IMR-90 (cell line): Measurements from ENCODE around the gene AMFR. TPM values are rescaled to one million over a fixed set of nuclear protein-coding genes. Genes with fewer than 3 reads are reported as not detected.

Experiments used
- ATAC-seq: fragments of 200-7000 bp; cut with Tn5 transposase; 2 replicates; pipeline ENCODE4 v1.9.1; 2020; ENCODE audit warnings: low read depth, mild to moderate bottlenecking, moderate library complexity
- BruUV-seq: library from RNA; stranded (reverse); fragments of 400-500 nt; replicated peaks from 2 replicates; lab custom pipeline; 2021; lab: Mats Ljungman, UMichigan
- CTCF ChIA-PET: fragments of 300-600 bp; formaldehyde crosslinking; extraction: SDS; loops from one replicate; lab custom pipeline; 2021; ENCODE audit warnings: antibody characterized with exemption; lab: Yijun Ruan, JAX
- POLR2A ChIA-PET: fragments of 300-600 bp; sonication (Branson Sonifier 250); formaldehyde crosslinking; loops from one replicate; lab custom pipeline; 2022; ENCODE audit warnings: antibody characterized with exemption; ENCODE audit not compliant: unreplicated experiment; lab: Charles Lee
- DNase-seq: peaks from one replicate; pipeline ENCODE4 v3.0.0; 2013
- H2AFZ ChIP-seq: replicated peaks from 2 replicates; pipeline ENCODE3; 2013; ENCODE audit warnings: low read length, mild to moderate bottlenecking; ENCODE audit not compliant: poor library complexity
- H2AK5ac ChIP-seq: 2 replicates; pipeline ENCODE4 v1.6.1; 2013; ENCODE audit warnings: low read depth, low read length, inconsistent platforms
- H2AK9ac ChIP-seq: replicated peaks from 2 replicates; pipeline ENCODE3; 2013; ENCODE audit warnings: mild to moderate bottlenecking, low read depth, low read length, moderate library complexity; ENCODE audit not compliant: poor library complexity
- H2BK120ac ChIP-seq: 2 replicates; pipeline ENCODE4 v1.6.1; 2013; ENCODE audit warnings: low read depth, low read length, inconsistent platforms
- H2BK15ac ChIP-seq: 3 replicates; pipeline ENCODE4 v1.6.1; 2013; ENCODE audit warnings: low read depth, low read length, inconsistent platforms
- H2BK20ac ChIP-seq: 2 replicates; pipeline ENCODE4 v1.6.1; 2013; ENCODE audit warnings: low read depth, mild to moderate bottlenecking, inconsistent platforms, low read length, moderate library complexity
- H2BK5ac ChIP-seq: 2 replicates; pipeline ENCODE4 v1.6.1; 2013; ENCODE audit warnings: mild to moderate bottlenecking, low read depth, low read length, inconsistent platforms; ENCODE audit not compliant: poor library complexity, severe bottlenecking
- H3K14ac ChIP-seq: replicated peaks from 2 replicates; pipeline ENCODE4 v1.6.1; 2013; ENCODE audit warnings: low read depth, low read length, inconsistent platforms
- H3K18ac ChIP-seq: 2 replicates; pipeline ENCODE4 v1.6.1; 2013; ENCODE audit warnings: low read depth, low read length, control low read depth
- H3K23ac ChIP-seq: 2 replicates; pipeline ENCODE4 v1.6.1; 2013; ENCODE audit warnings: low read depth, low read length, inconsistent platforms
- H3K27ac ChIP-seq: 2 replicates; pipeline ENCODE4 v1.5.1; 2013; ENCODE audit warnings: mild to moderate bottlenecking, control low read depth, low read length; ENCODE audit not compliant: insufficient read depth
- H3K27me3 ChIP-seq: 2 replicates; pipeline ENCODE4 v1.6.1; 2013; ENCODE audit warnings: low read length; ENCODE audit not compliant: control insufficient read depth, insufficient read depth
- H3K36me3 ChIP-seq: 2 replicates; pipeline ENCODE4 v1.6.1; 2013; ENCODE audit warnings: low read length, mixed read lengths; ENCODE audit not compliant: control insufficient read depth, insufficient read depth
- H3K4ac ChIP-seq: 2 replicates; pipeline ENCODE4 v1.6.1; 2013; ENCODE audit warnings: low read depth, low read length, inconsistent platforms
- H3K4me1 ChIP-seq: 2 replicates; pipeline ENCODE4 v1.6.1; 2013; ENCODE audit warnings: low read length, mixed read lengths; ENCODE audit not compliant: control insufficient read depth, insufficient read depth
- H3K4me2 ChIP-seq: 2 replicates; pipeline ENCODE4 v1.6.1; 2013; ENCODE audit warnings: low read depth, mild to moderate bottlenecking, control low read depth, low read length, moderate library complexity
- H3K4me3 ChIP-seq: 2 replicates; pipeline ENCODE4 v1.5.1; 2013; ENCODE audit warnings: low read depth, mild to moderate bottlenecking, control low read depth, low read length, moderate library complexity; ENCODE audit not compliant: insufficient read depth
- H3K56ac ChIP-seq: 2 replicates; pipeline ENCODE4 v1.6.1; 2013; ENCODE audit warnings: low read length, inconsistent platforms; ENCODE audit not compliant: insufficient read depth; ENCODE audit errors: extremely low read depth
- H3K79me1 ChIP-seq, 2 experiments: 2 replicates each; pipeline ENCODE4 v1.6.1; 2013; ENCODE audit warnings: low read length in 2 of 2, inconsistent platforms in 1 of 2, low read depth in 1 of 2
- H3K9ac ChIP-seq: 2 replicates; pipeline ENCODE4 v1.6.1; 2013; ENCODE audit warnings: low read depth, low read length, control low read depth
- H3K9me1 ChIP-seq: 2 replicates; pipeline ENCODE4 v1.6.1; 2013; ENCODE audit warnings: low read length, inconsistent platforms; ENCODE audit not compliant: insufficient read depth
- H3K9me3 ChIP-seq: 2 replicates; pipeline ENCODE4 v1.6.1; 2013; ENCODE audit warnings: low read length; ENCODE audit not compliant: control insufficient read depth, insufficient read depth
- H4K20me1 ChIP-seq: 2 replicates; pipeline ENCODE4 v1.6.1; 2013; ENCODE audit warnings: low read length, inconsistent platforms; ENCODE audit not compliant: insufficient read depth
- H4K5ac ChIP-seq: 2 replicates; pipeline ENCODE4 v1.6.1; 2013; ENCODE audit warnings: mild to moderate bottlenecking, low read depth, low read length, control low read depth
- H4K8ac ChIP-seq, 2 experiments: 2 replicates each; pipeline ENCODE4 v1.6.1; 2013; ENCODE audit warnings: low read depth in 2 of 2, low read length in 2 of 2, control low read depth in 1 of 2, inconsistent platforms in 1 of 2
- H4K91ac ChIP-seq: 2 replicates; pipeline ENCODE4 v1.6.1; 2013; ENCODE audit warnings: low read depth, low read length, inconsistent platforms; ENCODE audit not compliant: insufficient read depth
- BHLHE40 ChIP-seq: fragments of 150-350 bp; IDR thresholded peaks from 2 replicates; pipeline ENCODE4 v1.6.1; 2016; ENCODE audit warnings: mild to moderate bottlenecking, low read depth, low read length
- CEBPB ChIP-seq: IDR thresholded peaks from 2 replicates; pipeline ENCODE4 v1.6.1; 2012; ENCODE audit warnings: low read depth, low read length, improper control_type of control experiment
- CHD1 ChIP-seq: IDR thresholded peaks from 2 replicates; pipeline ENCODE4 v1.6.1; 2012; ENCODE audit warnings: low read depth, low read length, improper control_type of control experiment
- CTCF ChIP-seq: conservative IDR thresholded peaks from 2 replicates; pipeline ENCODE4 v1.5.1; 2012; ENCODE audit warnings: mild to moderate bottlenecking, low read depth, low read length, improper control_type of control experiment
- ELK1 ChIP-seq: fragments of 150-350 bp; IDR thresholded peaks from 2 replicates; pipeline ENCODE4 v1.6.1; 2016; ENCODE audit warnings: low read depth, mild to moderate bottlenecking, low read length, moderate library complexity, borderline replicate concordance
- FOS ChIP-seq: fragments of 150-350 bp; IDR thresholded peaks from 2 replicates; pipeline ENCODE4 v1.6.1; 2016; ENCODE audit warnings: low read depth, low read length
- MAFK ChIP-seq: IDR thresholded peaks from 2 replicates; pipeline ENCODE4 v1.6.1; 2012; ENCODE audit warnings: low read depth, low read length, improper control_type of control experiment
- MAZ ChIP-seq: IDR thresholded peaks from 2 replicates; pipeline ENCODE4 v1.6.1; 2012; ENCODE audit warnings: low read depth, mild to moderate bottlenecking, low read length, improper control_type of control experiment, moderate library complexity, borderline replicate concordance
- MXI1 ChIP-seq: IDR thresholded peaks from 2 replicates; pipeline ENCODE4 v1.6.1; 2012; ENCODE audit warnings: low read depth, mild to moderate bottlenecking, low read length, moderate library complexity, borderline replicate concordance
- NFE2L2 ChIP-seq: fragments of 150-350 bp; IDR thresholded peaks from 2 replicates; pipeline ENCODE4 v1.6.1; 2016; ENCODE audit warnings: low read depth, mild to moderate bottlenecking, low read length
- POLR2A ChIP-seq: IDR thresholded peaks from 2 replicates; pipeline ENCODE4 v1.6.1; 2012; ENCODE audit warnings: mild to moderate bottlenecking, low read depth, low read length
- RAD21 ChIP-seq: IDR thresholded peaks from 2 replicates; pipeline ENCODE4 v1.6.1; 2012; ENCODE audit warnings: low read length, improper control_type of control experiment
- RCOR1 ChIP-seq: IDR thresholded peaks from 2 replicates; pipeline ENCODE4 v1.6.1; 2012; ENCODE audit warnings: mild to moderate bottlenecking, low read length, improper control_type of control experiment; ENCODE audit not compliant: insufficient replicate concordance
- RFX5 ChIP-seq: IDR thresholded peaks from 2 replicates; pipeline ENCODE4 v1.8.0; 2012; ENCODE audit warnings: low read depth, mild to moderate bottlenecking, low read length, moderate library complexity
- SMC3 ChIP-seq: fragments of 150-350 bp; IDR thresholded peaks from 2 replicates; pipeline ENCODE4 v1.6.1; 2016; ENCODE audit warnings: low read depth, mild to moderate bottlenecking, antibody characterized with exemption, low read length, moderate library complexity
- USF2 ChIP-seq: fragments of 150-350 bp; IDR thresholded peaks from 2 replicates; pipeline ENCODE4 v1.6.1; 2017; ENCODE audit warnings: mild to moderate bottlenecking, antibody characterized with exemption, low read length, low read depth
- WGBS, 2 experiments: methylation state at CpG; one replicate each; pipeline versions ENCODE4 v1.1.5 to v1.1.7; 2013; ENCODE audit warnings: missing lambda C conversion rate in 2 of 2; ENCODE audit not compliant: insufficient read length in 1 of 2; ENCODE audit errors: extremely low coverage in 2 of 2; 5-methylcytosine and 5-hydroxymethylcytosine counted together
- dilution Hi-C: fragments of 300-500 bp; cut with HindIII; formaldehyde crosslinking; loops from one replicate; pipeline ENCODE4 v1.14.3; 2018; ENCODE audit warnings: low sequenced_read_pairs; ENCODE audit not compliant: unreplicated experiment
- in situ Hi-C: fragments of 300-500 bp; cut with MboI; formaldehyde crosslinking; loops from 3 replicates; pipeline ENCODE4 v1.14.3; 2019; ENCODE audit warnings: low sequenced_read_pairs, inconsistent platforms, mixed read lengths
- intact Hi-C: fragments of 100-400 bp; cut with micrococcal nuclease; formaldehyde crosslinking; loops from 2 replicates; pipeline ENCODE4 v1.10.0; 2022
- polyA plus RNA-seq, 3 experiments: library from polyadenylated mRNA; depleted of rRNA; stranded (reverse); fragments of >200 nt; gene quantifications; 2 replicates each; pipeline ENCODE4 v1.2.3, GENCODE V29; 2012; ENCODE audit warnings: low replicate concordance in 1 of 3
- total RNA-seq: library from RNA; depleted of rRNA; stranded (reverse); fragments of >200 nt; gene quantifications from 2 replicates; pipeline ENCODE4 v1.2.3, GENCODE V29; 2012

AMFR gene
- total and polyA plus RNA-seq, 2 of the 4 experiments (the other 2 are of a cell fraction) = 60.7 to 216 TPM

GRCh38 chr16:56347166-56347565 is 78.2 kb downstream of the AMFR start:
- Histone ChIP-seq H2BK15ac (no peak overlapping the region), H3K27ac (no peak overlapping the region), H3K9ac (no peak overlapping the region), H3K18ac (no peak overlapping the region), H3K56ac (no peak overlapping the region), H2BK20ac (no peak overlapping the region), H3K27me3 (peaks cover 5% of the 10 kb centered on the region; the same call in 1 of the 2 replicates), H3K9me3 (no peaks in the 10 kb centered on the region), H2AK5ac (no peak overlapping the region), H4K8ac (no peak overlapping the region), H3K4me2 (no peak overlapping the region), H3K4me3 (no peak overlapping the region), H2BK120ac (no peak overlapping the region), H4K91ac (no peak overlapping the region), H2AFZ (no peak overlapping the region), H3K4ac (no peak overlapping the region), H3K36me3 (no peaks in the 10 kb centered on the region), H3K14ac (no peak overlapping the region), H4K20me1 (no peaks in the 10 kb centered on the region), H4K5ac (no peak overlapping the region), H2AK9ac (no peak overlapping the region), H3K79me1 (no peaks in the 10 kb centered on the region), H3K4me1 (no peaks in the 10 kb centered on the region), H3K9me1 (no peaks in the 10 kb centered on the region; the same call in 1 of the 2 replicates), H2BK5ac (no peak overlapping the region), H3K23ac (no peak overlapping the region)
- in situ Hi-C loops (no loop called here), dilution Hi-C loops (no loop called here), intact Hi-C loops (no loop called here)
- no TSS peak for BruUV-seq
- WGBS, 2 experiments = 92% methylated on average over 2 of the region's 8 CpGs; no CpG with 5 or more reads in 1 of the 2 experiments
- no peak for TF ChIP-seq MXI1
- no peak for TF ChIP-seq RCOR1
- no peak for TF ChIP-seq SMC3
- no peak for TF ChIP-seq NFE2L2
- TF ChIP-seq MAFK = no peak
- no peak for TF ChIP-seq MAZ
- no peak for TF ChIP-seq CEBPB
- TF ChIP-seq FOS = no peak
- no peak for TF ChIP-seq USF2
- TF ChIP-seq ELK1 = no peak
- no peak for TF ChIP-seq CHD1
- TF ChIP-seq POLR2A = no peak
- no peak for TF ChIP-seq RFX5
- TF ChIP-seq RAD21 = no peak
- TF ChIP-seq CTCF = no peak
- TF ChIP-seq BHLHE40 = no peak
- DNase-seq (no peak), ATAC-seq (no peak)
- POLR2A ChIA-PET = no interaction called here
- CTCF ChIA-PET = interaction anchor here (1.2 kb wide), 1 partner anchor 9 kb away, joined by 4 read pairs; no protein-coding TSS in a partner anchor
